H9 (cell line): ENCODE data around the gene EPB41L2. TPM values are rescaled to one million over a fixed set of nuclear protein-coding genes. Genes with fewer than 3 reads are reported as not detected.

Source experiments
- DNase-seq: peaks from one replicate; pipeline ENCODE4 v3.0.0-alpha.2; 2017
- H2AFZ ChIP-seq: one replicate; pipeline ENCODE4 v1.6.1; 2013; ENCODE audit warnings: mild to moderate bottlenecking, low read length, control low read depth, moderate library complexity
- H2AK5ac ChIP-seq: 2 replicates; pipeline ENCODE4 v1.6.1; 2013; ENCODE audit warnings: low read length, control low read depth, mixed read lengths; ENCODE audit not compliant: insufficient read length
- H2BK120ac ChIP-seq: one replicate; pipeline ENCODE4 v1.6.1; 2013; ENCODE audit warnings: low read depth, mild to moderate bottlenecking, low read length, control low read depth, inconsistent platforms; ENCODE audit not compliant: poor library complexity, severe bottlenecking
- H2BK12ac ChIP-seq: 2 replicates; pipeline ENCODE4 v1.6.1; 2013; ENCODE audit warnings: low read length, control low read depth, mixed read lengths, low read depth; ENCODE audit not compliant: insufficient read length
- H2BK15ac ChIP-seq: 2 replicates; pipeline ENCODE4 v1.6.1; 2013; ENCODE audit warnings: low read depth, low read length, control low read depth
- H2BK20ac ChIP-seq: one replicate; pipeline ENCODE4 v1.6.1; 2013; ENCODE audit warnings: low read depth, mild to moderate bottlenecking, low read length, control low read depth, inconsistent platforms; ENCODE audit not compliant: poor library complexity, severe bottlenecking
- H2BK5ac ChIP-seq: 2 replicates; pipeline ENCODE4 v1.6.1; 2013; ENCODE audit warnings: low read length, control low read depth, mixed read lengths; ENCODE audit not compliant: insufficient read length
- H3K14ac ChIP-seq: 2 replicates; pipeline ENCODE4 v1.6.1; 2013; ENCODE audit warnings: low read length, control low read depth; ENCODE audit not compliant: insufficient read depth
- H3K18ac ChIP-seq: 2 replicates; pipeline ENCODE4 v1.6.1; 2013; ENCODE audit warnings: low read depth, mild to moderate bottlenecking, mixed read lengths, low read length, control low read depth; ENCODE audit not compliant: insufficient read length
- H3K23ac ChIP-seq: 2 replicates; pipeline ENCODE4 v1.6.1; 2013; ENCODE audit warnings: low read length, control low read depth, mixed read lengths, low read depth; ENCODE audit not compliant: insufficient read length
- H3K23me2 ChIP-seq: 2 replicates; pipeline ENCODE4 v1.6.1; 2013; ENCODE audit warnings: low read depth, mild to moderate bottlenecking, mixed read lengths, low read length, control low read depth; ENCODE audit not compliant: insufficient read length, poor library complexity, severe bottlenecking
- H3K27ac ChIP-seq: 2 replicates; pipeline ENCODE4 v1.5.1; 2013; ENCODE audit warnings: low read length, control low read depth, mixed read lengths, low read depth; ENCODE audit not compliant: insufficient read length
- H3K27me3 ChIP-seq: 2 replicates; pipeline ENCODE4 v1.6.1; 2013; ENCODE audit warnings: low read length, control low read depth, inconsistent platforms; ENCODE audit not compliant: insufficient read depth
- H3K4ac ChIP-seq: 2 replicates; pipeline ENCODE4 v1.6.1; 2013; ENCODE audit warnings: low read depth, mild to moderate bottlenecking, control low read depth, inconsistent platforms, low read length, moderate library complexity
- H3K4me1 ChIP-seq: 2 replicates; pipeline ENCODE4 v1.6.1; 2013; ENCODE audit warnings: low read length, control low read depth, inconsistent platforms; ENCODE audit not compliant: insufficient read depth
- H3K4me2 ChIP-seq: 2 replicates; pipeline ENCODE4 v1.6.1; 2013; ENCODE audit warnings: low read length, control low read depth, mixed read lengths; ENCODE audit not compliant: insufficient read length, insufficient read depth
- H3K56ac ChIP-seq: 2 replicates; pipeline ENCODE4 v1.6.1; 2013; ENCODE audit warnings: low read depth, mild to moderate bottlenecking, mixed read lengths, low read length, control low read depth; ENCODE audit not compliant: insufficient read length
- H3K79me1 ChIP-seq: 2 replicates; pipeline ENCODE4 v1.6.1; 2013; ENCODE audit warnings: low read depth, mild to moderate bottlenecking, moderate library complexity, low read length, control low read depth, inconsistent platforms; ENCODE audit not compliant: insufficient read depth, poor library complexity, severe bottlenecking
- H3K79me2 ChIP-seq: 2 replicates; pipeline ENCODE4 v1.6.1; 2013; ENCODE audit warnings: low read length, control low read depth, inconsistent platforms; ENCODE audit not compliant: insufficient read depth
- H3K9ac ChIP-seq: 2 replicates; pipeline ENCODE4 v1.6.1; 2013; ENCODE audit warnings: low read length, control low read depth, mixed read lengths; ENCODE audit not compliant: insufficient read length; ENCODE audit errors: extremely low read depth
- H3K9me3 ChIP-seq: one replicate; pipeline ENCODE4 v1.6.1; 2013; ENCODE audit warnings: low read depth, low read length, inconsistent platforms; ENCODE audit not compliant: control insufficient read depth
- H3T11ph ChIP-seq: one replicate; pipeline ENCODE4 v1.6.1; 2013; ENCODE audit warnings: mild to moderate bottlenecking, low read length, control low read depth, inconsistent platforms
- H4K20me1 ChIP-seq: one replicate; pipeline ENCODE4 v1.6.1; 2013; ENCODE audit not compliant: control insufficient read depth, insufficient read length, insufficient read depth
- H4K5ac ChIP-seq: 2 replicates; pipeline ENCODE4 v1.6.1; 2013; ENCODE audit warnings: low read depth, mild to moderate bottlenecking, mixed read lengths, low read length, control low read depth; ENCODE audit not compliant: insufficient read length
- H4K8ac ChIP-seq: replicated peaks from 2 replicates; pipeline ENCODE4 v1.6.1; 2013; ENCODE audit warnings: low read length, control low read depth, mixed read lengths, low read depth; ENCODE audit not compliant: insufficient read length
- H4K91ac ChIP-seq: 2 replicates; pipeline ENCODE4 v1.6.1; 2013; ENCODE audit warnings: low read depth, mild to moderate bottlenecking, moderate library complexity, mixed read lengths, low read length, control low read depth; ENCODE audit not compliant: insufficient read length
- H3K27ac Mint-ChIP-seq, 3 experiments: 2 replicates in 2 of 3; 3 replicates in 1 of 3; pipeline ENCODE4 v1.8.0; 2020 to 2021; ENCODE audit warnings: mixed read lengths in 3 of 3, mild to moderate bottlenecking in 1 of 3, moderate library complexity in 1 of 3
- H3K27me3 Mint-ChIP-seq: 2 replicates; pipeline ENCODE4 v1.8.0; 2021; ENCODE audit warnings: low read depth, mild to moderate bottlenecking, moderate library complexity, mixed read lengths
- H3K36me3 Mint-ChIP-seq, 3 experiments: 2 replicates in 2 of 3; 3 replicates in 1 of 3; pipeline ENCODE4 v1.8.0; 2020 to 2021; ENCODE audit warnings: low read depth in 3 of 3, mixed read lengths in 3 of 3; ENCODE audit not compliant: insufficient read depth in 1 of 3
- H3K4me1 Mint-ChIP-seq, 2 experiments: 2 replicates each; pipeline ENCODE4 v1.8.0; 2020; ENCODE audit warnings: mixed read lengths in 2 of 2
- H3K4me3 Mint-ChIP-seq, 2 experiments: 2 replicates in 1 of 2; 3 replicates in 1 of 2; pipeline ENCODE4 v1.8.0; 2020 to 2021; ENCODE audit warnings: mild to moderate bottlenecking in 2 of 2, mixed read lengths in 2 of 2, moderate library complexity in 1 of 2
- H3K9me3 Mint-ChIP-seq, 2 experiments: 2 replicates in 1 of 2; 3 replicates in 1 of 2; pipeline ENCODE4 v1.8.0; 2020; ENCODE audit warnings: mild to moderate bottlenecking in 2 of 2, mixed read lengths in 2 of 2, moderate library complexity in 1 of 2
- WGBS: extraction: QIAGEN DNeasy Blood & Tissue Kit; methylation state at CpG from one replicate; pipeline ENCODE4 v1.1.7; 2013; ENCODE audit warnings: missing lambda C conversion rate, low lambda C conversion rate, mixed read lengths; ENCODE audit not compliant: insufficient read length; ENCODE audit errors: extremely low coverage; 5-methylcytosine and 5-hydroxymethylcytosine counted together
- total RNA-seq: library from RNA; stranded (reverse); gene quantifications from 2 replicates; pipeline ENCODE4 v1.2.1, GENCODE V29; 2021
- TF ChIP-seq, protein P1 (sequence below): fragments of 200-600 bp; sonication (generic); conservative IDR thresholded peaks from 3 replicates; pipeline ENCODE4 v1.8.0; 2021; ENCODE audit warnings: antibody characterized with exemption, mild to moderate bottlenecking

Gene EPB41L2
- total RNA-seq, 1 experiment from 2014 or later = 90.2 TPM

DNA sequence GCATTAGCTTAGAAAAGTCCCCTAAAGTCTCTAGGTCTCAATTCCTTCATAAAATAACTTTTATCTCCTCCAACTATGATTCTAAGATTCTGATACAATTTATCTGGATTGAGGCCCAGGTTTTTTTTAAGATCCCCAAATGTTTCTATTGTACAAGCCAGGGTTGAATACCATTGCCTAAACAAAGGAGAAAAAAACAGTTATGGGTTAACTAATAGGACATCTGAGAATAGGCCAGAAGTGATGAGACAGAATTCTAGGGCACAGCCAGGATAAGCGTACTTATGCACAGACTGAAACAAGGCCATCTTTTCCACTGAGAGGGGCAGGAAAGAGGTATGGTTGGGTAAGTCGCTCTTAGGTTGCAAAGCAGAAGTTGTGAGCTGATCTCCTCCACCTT, 26.4 kb downstream of the EPB41L2 start:
- H2AK5ac ChIP-seq = no peak overlapping the region
- no peak overlapping the region for H3K56ac ChIP-seq
- H3K4ac ChIP-seq = no peak overlapping the region
- no CpG with 5 or more reads among the region's 2 CpGs for WGBS
- no peak overlapping the region for H2BK12ac ChIP-seq
- H3K79me1 ChIP-seq = peaks cover 5% of the 10 kb centered on the region
- TF ChIP-seq, protein P1, sequence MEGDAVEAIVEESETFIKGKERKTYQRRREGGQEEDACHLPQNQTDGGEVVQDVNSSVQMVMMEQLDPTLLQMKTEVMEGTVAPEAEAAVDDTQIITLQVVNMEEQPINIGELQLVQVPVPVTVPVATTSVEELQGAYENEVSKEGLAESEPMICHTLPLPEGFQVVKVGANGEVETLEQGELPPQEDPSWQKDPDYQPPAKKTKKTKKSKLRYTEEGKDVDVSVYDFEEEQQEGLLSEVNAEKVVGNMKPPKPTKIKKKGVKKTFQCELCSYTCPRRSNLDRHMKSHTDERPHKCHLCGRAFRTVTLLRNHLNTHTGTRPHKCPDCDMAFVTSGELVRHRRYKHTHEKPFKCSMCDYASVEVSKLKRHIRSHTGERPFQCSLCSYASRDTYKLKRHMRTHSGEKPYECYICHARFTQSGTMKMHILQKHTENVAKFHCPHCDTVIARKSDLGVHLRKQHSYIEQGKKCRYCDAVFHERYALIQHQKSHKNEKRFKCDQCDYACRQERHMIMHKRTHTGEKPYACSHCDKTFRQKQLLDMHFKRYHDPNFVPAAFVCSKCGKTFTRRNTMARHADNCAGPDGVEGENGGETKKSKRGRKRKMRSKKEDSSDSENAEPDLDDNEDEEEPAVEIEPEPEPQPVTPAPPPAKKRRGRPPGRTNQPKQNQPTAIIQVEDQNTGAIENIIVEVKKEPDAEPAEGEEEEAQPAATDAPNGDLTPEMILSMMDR = no peak
- no peak overlapping the region for H2BK20ac ChIP-seq
- H3K79me2 ChIP-seq = no peaks in the 10 kb centered on the region; the same call in 1 of the 2 replicates
- H3K4me1 ChIP-seq = no peaks in the 10 kb centered on the region
- H2BK15ac ChIP-seq = no peak overlapping the region
- no peak overlapping the region for H3K4me2 ChIP-seq
- H3K14ac ChIP-seq = no peak overlapping the region
- H4K91ac ChIP-seq = no peak overlapping the region
- H2BK120ac ChIP-seq = no peak overlapping the region
- H3K27ac ChIP-seq = no peak overlapping the region
- no peak overlapping the region for H3K23ac ChIP-seq
- no peak overlapping the region for H4K8ac ChIP-seq
- no peak for DNase-seq
- H2AFZ ChIP-seq = no peak overlapping the region
- H3K36me3 Mint-ChIP-seq = no peaks in the 10 kb centered on the region
- no peak overlapping the region for H3K4me3 Mint-ChIP-seq
- no peak overlapping the region for H3K27ac Mint-ChIP-seq
- no peak overlapping the region for H4K5ac ChIP-seq
- no peaks in the 10 kb centered on the region for H4K20me1 ChIP-seq
- no peaks in the 10 kb centered on the region for H3K27me3 ChIP-seq
- H3T11ph ChIP-seq = no peak overlapping the region
- no peaks in the 10 kb centered on the region for H3K9me3 Mint-ChIP-seq
- H3K4me1 Mint-ChIP-seq = no peaks in the 10 kb centered on the region; a peak in 1 of 4 replicates
- H2BK5ac ChIP-seq = no peak overlapping the region
- no peak overlapping the region for H3K18ac ChIP-seq
- no peaks in the 10 kb centered on the region for H3K9me3 ChIP-seq
- H3K27me3 Mint-ChIP-seq = no peaks in the 10 kb centered on the region
- no peaks in the 10 kb centered on the region for H3K23me2 ChIP-seq
- H3K9ac ChIP-seq = no peak overlapping the region
